PFSK-1 (cell line): ENCODE measurements around the gene R3HDM1.

Experiments
- FOXP2 ChIP-seq: optimal IDR thresholded peaks from 2 replicates; pipeline ENCODE3; 2011; ENCODE audit warnings: borderline replicate concordance, control low read depth, inconsistent platforms; ENCODE audit not compliant: insufficient read depth; ENCODE audit errors: extremely low read length, extremely low read depth
- POLR2AphosphoS5 ChIP-seq: IDR thresholded peaks from 2 replicates; pipeline ENCODE4 v1.6.1; 2012; ENCODE audit warnings: low read depth, mild to moderate bottlenecking, control low read depth, low read length, moderate library complexity
- SIN3A ChIP-seq: IDR thresholded peaks from 2 replicates; pipeline ENCODE4 v1.6.1; 2012; ENCODE audit warnings: mild to moderate bottlenecking, low read length, moderate library complexity, borderline replicate concordance; ENCODE audit not compliant: insufficient read depth
- TAF1 ChIP-seq: IDR thresholded peaks from 2 replicates; pipeline ENCODE4 v1.6.1; 2012; ENCODE audit warnings: low read length, control low read depth, borderline replicate concordance; ENCODE audit not compliant: insufficient read depth
- TF ChIP-seq, protein P1 (sequence below), 2 experiments: IDR thresholded peaks; 2 replicates each; pipeline versions ENCODE4 v1.6.1 to v1.8.0; 2011 to 2012; ENCODE audit warnings: low read depth in 2 of 2, low read length in 2 of 2, control low read depth in 1 of 2, inconsistent platforms in 1 of 2, mild to moderate bottlenecking in 1 of 2, moderate library complexity in 1 of 2; ENCODE audit not compliant: insufficient read depth in 1 of 2

R3HDM1 gene

DNA sequence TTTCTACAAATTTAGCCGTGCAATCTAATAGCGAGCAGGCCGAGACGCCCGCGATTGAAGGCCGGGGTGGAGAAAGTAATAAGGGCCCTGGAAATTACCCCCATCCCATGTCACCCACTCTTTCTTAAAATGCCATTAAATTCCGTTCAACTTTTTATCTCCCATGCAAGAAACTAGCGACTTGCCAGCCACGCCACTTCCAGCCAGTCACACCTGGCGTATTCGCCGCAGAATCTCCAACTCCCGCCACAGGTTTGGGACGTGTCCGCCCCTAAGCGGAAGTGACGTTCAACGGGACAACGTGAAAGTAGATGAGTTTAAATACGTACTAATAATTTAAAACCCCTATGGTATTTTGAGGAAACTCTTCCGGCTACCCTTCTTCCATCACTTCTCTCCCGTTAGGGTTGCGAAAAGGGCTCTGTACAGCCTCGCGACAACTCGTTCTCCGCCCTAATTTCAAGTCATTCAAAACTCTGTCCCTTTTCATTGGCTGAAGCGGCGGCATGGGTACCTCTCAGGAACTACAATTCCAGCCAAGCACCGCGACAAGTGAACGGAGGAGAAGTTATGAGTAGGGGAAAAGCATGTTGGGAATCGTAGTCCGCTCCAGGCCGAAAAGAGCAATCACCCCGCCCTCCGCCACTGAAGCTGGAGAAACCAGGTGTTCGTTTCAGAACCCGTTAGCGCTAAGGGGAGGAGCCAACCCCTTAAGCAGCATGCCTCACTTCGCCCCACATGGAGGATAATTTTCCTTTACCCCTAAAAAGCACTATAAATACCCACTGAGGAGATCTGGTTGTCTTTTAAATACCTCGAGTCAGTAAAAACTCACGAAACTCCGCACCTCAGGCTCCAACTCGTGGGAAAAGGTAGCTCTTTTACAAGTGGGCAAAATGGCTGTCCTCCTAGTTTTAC, 712 bp upstream of the R3HDM1 start, which contains the start of gene ZRANB3:
ZRANB3 (minus strand) TSS at position 906 of the 918 bp plus-strand sequence.
- no peak for TF ChIP-seq FOXP2
- TF ChIP-seq TAF1, result peak; percentile 9; the same call in 1 of the 2 replicates
- TF ChIP-seq, protein P1, sequence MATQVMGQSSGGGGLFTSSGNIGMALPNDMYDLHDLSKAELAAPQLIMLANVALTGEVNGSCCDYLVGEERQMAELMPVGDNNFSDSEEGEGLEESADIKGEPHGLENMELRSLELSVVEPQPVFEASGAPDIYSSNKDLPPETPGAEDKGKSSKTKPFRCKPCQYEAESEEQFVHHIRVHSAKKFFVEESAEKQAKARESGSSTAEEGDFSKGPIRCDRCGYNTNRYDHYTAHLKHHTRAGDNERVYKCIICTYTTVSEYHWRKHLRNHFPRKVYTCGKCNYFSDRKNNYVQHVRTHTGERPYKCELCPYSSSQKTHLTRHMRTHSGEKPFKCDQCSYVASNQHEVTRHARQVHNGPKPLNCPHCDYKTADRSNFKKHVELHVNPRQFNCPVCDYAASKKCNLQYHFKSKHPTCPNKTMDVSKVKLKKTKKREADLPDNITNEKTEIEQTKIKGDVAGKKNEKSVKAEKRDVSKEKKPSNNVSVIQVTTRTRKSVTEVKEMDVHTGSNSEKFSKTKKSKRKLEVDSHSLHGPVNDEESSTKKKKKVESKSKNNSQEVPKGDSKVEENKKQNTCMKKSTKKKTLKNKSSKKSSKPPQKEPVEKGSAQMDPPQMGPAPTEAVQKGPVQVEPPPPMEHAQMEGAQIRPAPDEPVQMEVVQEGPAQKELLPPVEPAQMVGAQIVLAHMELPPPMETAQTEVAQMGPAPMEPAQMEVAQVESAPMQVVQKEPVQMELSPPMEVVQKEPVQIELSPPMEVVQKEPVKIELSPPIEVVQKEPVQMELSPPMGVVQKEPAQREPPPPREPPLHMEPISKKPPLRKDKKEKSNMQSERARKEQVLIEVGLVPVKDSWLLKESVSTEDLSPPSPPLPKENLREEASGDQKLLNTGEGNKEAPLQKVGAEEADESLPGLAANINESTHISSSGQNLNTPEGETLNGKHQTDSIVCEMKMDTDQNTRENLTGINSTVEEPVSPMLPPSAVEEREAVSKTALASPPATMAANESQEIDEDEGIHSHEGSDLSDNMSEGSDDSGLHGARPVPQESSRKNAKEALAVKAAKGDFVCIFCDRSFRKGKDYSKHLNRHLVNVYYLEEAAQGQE (IDR thresholded peaks at IDR 0.05; ENCODE audit: insufficient read depth in 1 of 2, low read depth in 2 of 2, low read length in 2 of 2), result 0 out of 4 replicates have a peak, but pooled peaks of 1 of the 2 experiments have one; percentile 10
- peak; percentile 63 for TF ChIP-seq POLR2AphosphoS5
- TF ChIP-seq SIN3A, result peak; percentile 63; the same call in 1 of the 2 replicates

DNA sequence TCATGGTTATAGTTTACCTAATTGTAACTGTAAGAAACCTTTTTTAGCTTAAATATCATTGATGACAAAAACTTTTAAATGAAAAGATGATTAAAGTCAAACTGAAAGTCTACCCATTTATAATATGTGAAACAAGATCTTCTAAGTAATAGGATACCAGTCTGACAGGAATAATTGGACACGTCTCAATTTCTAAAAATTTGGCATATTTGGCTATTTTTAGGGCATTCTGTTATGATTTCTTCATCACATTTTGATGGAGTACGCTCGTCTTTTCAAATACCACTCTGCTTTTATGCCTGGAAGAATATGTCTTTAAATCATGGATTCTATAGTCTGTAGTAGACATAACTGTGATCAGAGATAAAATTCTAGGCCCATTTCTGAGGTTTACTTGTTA, 1.3 kb downstream of the R3HDM1 start:
- TF ChIP-seq, protein P1 (IDR thresholded peaks at IDR 0.05; ENCODE audit: insufficient read depth in 1 of 2, low read depth in 2 of 2, low read length in 2 of 2), result no peak
- TF ChIP-seq FOXP2 (no peak), POLR2AphosphoS5 (no peak), TAF1 (no peak), SIN3A (no peak)

DNA sequence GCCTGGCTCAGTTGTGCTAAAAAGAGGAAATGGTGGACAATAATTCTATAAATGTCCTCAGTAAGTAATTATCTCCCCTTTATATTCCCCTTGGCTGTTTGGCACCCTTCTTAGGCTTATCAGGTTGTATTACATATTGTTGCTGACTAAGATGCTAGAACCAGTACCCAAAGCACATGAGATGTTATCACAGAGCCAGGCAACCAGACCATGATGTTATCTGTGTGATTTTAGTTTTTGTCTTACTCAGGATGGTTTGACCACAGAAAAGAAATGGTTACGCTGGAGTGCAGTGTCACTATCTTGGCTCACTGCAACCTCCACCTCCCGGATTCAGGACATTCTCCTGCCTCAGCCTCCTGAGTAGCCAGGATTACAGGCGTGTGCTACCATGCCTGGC, 15.2 kb downstream of the R3HDM1 start:
- TF ChIP-seq, protein P1 (IDR thresholded peaks at IDR 0.05; ENCODE audit: insufficient read depth in 1 of 2, low read depth in 2 of 2, low read length in 2 of 2), result no peak
- no peak for TF ChIP-seq TAF1
- TF ChIP-seq POLR2AphosphoS5, result no peak
- no peak for TF ChIP-seq SIN3A
- TF ChIP-seq FOXP2, result no peak

DNA sequence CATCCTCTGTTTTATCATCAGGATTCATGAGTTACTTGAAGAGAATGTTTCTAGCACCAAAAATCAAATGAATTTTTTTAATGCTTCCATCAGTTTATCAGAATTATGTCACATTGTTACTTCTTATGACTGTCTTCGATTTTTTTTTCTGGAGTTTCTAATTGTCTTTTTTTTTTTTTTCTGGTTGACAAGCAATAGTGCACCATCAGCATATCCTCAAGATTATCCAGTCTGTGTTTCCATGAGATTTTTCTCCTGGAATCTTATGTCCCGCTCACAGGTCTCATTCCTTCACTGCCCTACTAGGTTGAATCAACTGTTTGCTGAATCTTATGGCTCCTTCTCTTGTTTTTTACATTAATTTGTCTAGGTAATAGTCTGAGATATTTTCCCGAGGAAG, 16.0 kb downstream of the R3HDM1 start:
- TF ChIP-seq FOXP2 (no peak), POLR2AphosphoS5 (no peak), SIN3A (no peak), TAF1 (no peak)
- TF ChIP-seq, protein P1 (IDR thresholded peaks at IDR 0.05; ENCODE audit: insufficient read depth in 1 of 2, low read depth in 2 of 2, low read length in 2 of 2), result no peak
